ENCODE data around the gene CD55. TPM values are rescaled to one million over a fixed set of nuclear protein-coding genes. Genes with fewer than 3 reads are reported as not detected.

Gene CD55
- total and polyA plus RNA-seq, 2 experiments from 2014 or later: 16.7 to 18.5 TPM

DNA sequence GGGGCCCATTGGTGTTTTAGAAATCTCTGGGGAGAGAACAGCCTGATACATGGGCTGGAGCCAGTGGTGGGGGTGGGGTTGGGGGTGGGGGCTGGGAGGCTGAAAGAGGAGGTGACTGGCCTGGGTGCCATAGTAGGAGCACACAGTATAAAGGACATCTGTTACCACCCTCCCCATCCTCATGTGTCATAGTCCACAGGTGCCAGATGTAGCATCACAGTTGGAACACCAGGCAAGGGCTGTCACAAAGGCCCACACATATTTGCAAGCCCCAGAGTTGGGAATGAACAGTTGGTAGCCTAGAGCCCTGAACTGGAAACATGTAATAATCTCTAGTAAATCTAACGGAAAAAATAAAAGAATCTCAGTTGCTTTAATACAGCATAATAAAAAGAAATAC, 77.5 kb downstream of the CD55 start:
- no peak for TF ChIP-seq JUNB (IDR thresholded peaks at IDR 0.05; ENCODE audit: unreplicated experiment)
- TF ChIP-seq ZNF114 (CRISPR knock-in tag; IDR thresholded peaks at IDR 0.05): no peak
- TF ChIP-seq EZH2 (IDR thresholded peaks at IDR 0.05; ENCODE audit: low read depth, unreplicated experiment): no peak
- no peak for TF ChIP-seq REST (IDR thresholded peaks at IDR 0.05; ENCODE audit: unreplicated experiment)
- TF ChIP-seq CTCF (conservative IDR thresholded peaks at IDR 0.05; ENCODE audit: low read depth in 2 of 2): no peak
- TF ChIP-seq POLR2AphosphoS5 (IDR thresholded peaks at IDR 0.05; ENCODE audit: low read depth): no peak
- Histone ChIP-seq H3K79me2 (replicated peaks; ENCODE audit: insufficient read depth) (no peaks in the 10 kb centered on the region), H3K27me3 (ENCODE audit: insufficient read depth) (no peaks in the 10 kb centered on the region), H3F3A (replicated peaks; ENCODE audit: low read depth) (no peaks in the 10 kb centered on the region), H2AFZ (no peak overlapping the region), H3K4me2 (no peak overlapping the region), H4K20me1 (replicated peaks; ENCODE audit: insufficient read depth) (no peaks in the 10 kb centered on the region), H3K4me3 (no peak overlapping the region), H3K27ac (ENCODE audit: low read depth) (no peak overlapping the region), H3K36me3 (ENCODE audit: insufficient read depth) (no peaks in the 10 kb centered on the region), H3K9me2 (ENCODE audit: insufficient read depth) (no peaks in the 10 kb centered on the region), H3K4me1 (ENCODE audit: insufficient read depth) (no peaks in the 10 kb centered on the region)
- Mint-ChIP-seq H3K9me3 (no peaks in the 10 kb centered on the region; the same call in 2 of the 3 replicates), H3K27ac (no peak overlapping the region), H3K4me3 (no peak overlapping the region), H3K4me1 (peaks cover 3% of the 10 kb centered on the region; the same call in 2 of the 3 replicates), H3K36me3 (ENCODE audit: low read depth) (no peaks in the 10 kb centered on the region), H3K27me3 (ENCODE audit: insufficient read depth, low read depth, poor library complexity) (no peaks in the 10 kb centered on the region)
- DNase-seq (ENCODE audit: low spot score) (no peak), ATAC-seq (no peak)

GRCh38 chr1:207401578-207401977, 80.1 kb downstream of the CD55 start:
- H3K4me3 Mint-ChIP-seq: no peak overlapping the region
- ATAC-seq: no peak; the same call in 2 of the 3 replicates
- no peak overlapping the region for H3K27ac ChIP-seq (ENCODE audit: low read depth)

More at GRCh38 chr1:207401578-207401977, 80.1 kb downstream of the CD55 start:
- Histone ChIP-seq H3K36me3 (ENCODE audit: insufficient read depth) (no peaks in the 10 kb centered on the region), H3K27me3 (ENCODE audit: insufficient read depth) (no peaks in the 10 kb centered on the region), H3K4me1 (ENCODE audit: insufficient read depth) (no peaks in the 10 kb centered on the region), H3K4me2 (no peak overlapping the region), H2AFZ (0 out of 2 replicates have a peak overlapping the region, but pooled peaks have one; percentile 6), H3F3A (replicated peaks; ENCODE audit: low read depth) (no peaks in the 10 kb centered on the region), H4K20me1 (replicated peaks; ENCODE audit: insufficient read depth) (no peaks in the 10 kb centered on the region), H3K9me2 (ENCODE audit: insufficient read depth) (no peaks in the 10 kb centered on the region), H3K4me3 (no peak overlapping the region), H3K79me2 (replicated peaks; ENCODE audit: insufficient read depth) (no peaks in the 10 kb centered on the region)
- H3K27me3 Mint-ChIP-seq (ENCODE audit: insufficient read depth, low read depth, poor library complexity): no peaks in the 10 kb centered on the region
- H3K27ac Mint-ChIP-seq: no peak overlapping the region
- H3K4me1 Mint-ChIP-seq: no peaks in the 10 kb centered on the region
- H3K36me3 Mint-ChIP-seq (ENCODE audit: low read depth): no peaks in the 10 kb centered on the region
- peak; percentile 29 for DNase-seq (ENCODE audit: low spot score)
- TF ChIP-seq, protein P1, sequence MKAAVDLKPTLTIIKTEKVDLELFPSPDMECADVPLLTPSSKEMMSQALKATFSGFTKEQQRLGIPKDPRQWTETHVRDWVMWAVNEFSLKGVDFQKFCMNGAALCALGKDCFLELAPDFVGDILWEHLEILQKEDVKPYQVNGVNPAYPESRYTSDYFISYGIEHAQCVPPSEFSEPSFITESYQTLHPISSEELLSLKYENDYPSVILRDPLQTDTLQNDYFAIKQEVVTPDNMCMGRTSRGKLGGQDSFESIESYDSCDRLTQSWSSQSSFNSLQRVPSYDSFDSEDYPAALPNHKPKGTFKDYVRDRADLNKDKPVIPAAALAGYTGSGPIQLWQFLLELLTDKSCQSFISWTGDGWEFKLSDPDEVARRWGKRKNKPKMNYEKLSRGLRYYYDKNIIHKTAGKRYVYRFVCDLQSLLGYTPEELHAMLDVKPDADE (IDR thresholded peaks at IDR 0.05): no peak
- TF ChIP-seq CTCF (conservative IDR thresholded peaks at IDR 0.05; ENCODE audit: low read depth in 2 of 2): peak; percentile 57 to 69
- no peaks in the 10 kb centered on the region for H3K9me3 Mint-ChIP-seq

Data from GM23338 (cell line).